NT2/D1 (cell line): Measurements from ENCODE around the gene MCHR1.

Source experiments
- SUZ12 ChIP-seq: IDR thresholded peaks from 2 replicates; pipeline ENCODE4 v1.6.1; 2011; ENCODE audit not compliant: insufficient read length, insufficient read depth; ENCODE audit errors: extremely low read depth
- ZNF274 ChIP-seq: IDR thresholded peaks from 2 replicates; pipeline ENCODE4 v1.6.1; 2011; ENCODE audit warnings: mild to moderate bottlenecking, low read depth, low read length

- TF ChIP-seq ZNF274 (no peak), SUZ12 (no peak)
Measured at GRCh38 chr22:40634119-40634903, 45.0 kb upstream of the MCHR1 start.
